HG02884 (cell line): ENCODE results near the gene IBTK.
A peak's percentile ranks its signal among the peaks of the same experiment; 100 is the strongest.
"Not testable (repeated sequence)": the region's sequence is repeated elsewhere in the genome, so short reads cannot be mapped to it uniquely, and the experiment has no call there.

Experiments
- ATAC-seq: cut with Tn5 transposase; IDR thresholded peaks from one replicate; pipeline ENCODE4 v1.9.1; 2021; ENCODE audit warnings: mild to moderate bottlenecking, moderate library complexity; ENCODE audit not compliant: unreplicated experiment

Gene IBTK

GRCh38 chr6:82182756-82183155, 64.8 kb downstream of the IBTK start:
- ATAC-seq, result no peak

GRCh38 chr6:82179415-82179814, 68.1 kb downstream of the IBTK start:
- no peak for ATAC-seq

- ATAC-seq, result no peak
Observed at GRCh38 chr6:82178759-82179112, 68.8 kb downstream of the IBTK start.

GRCh38 chr6:82178077-82178758, 69.3 kb downstream of the IBTK start:
- ATAC-seq, result no peak

- ATAC-seq, result no peak
Observed at GRCh38 chr6:82176616-82177015, 70.9 kb downstream of the IBTK start.

- no peak for ATAC-seq
Observed at GRCh38 chr6:82172594-82172993, 75.0 kb downstream of the IBTK start.

- ATAC-seq, result no peak
Observed at GRCh38 chr6:82169138-82169876, 78.2 kb downstream of the IBTK start.

GRCh38 chr6:82166493-82166892, 81.1 kb downstream of the IBTK start:
- no peak for ATAC-seq

- no peak for ATAC-seq
Observed at GRCh38 chr6:82160255-82160990, 87.1 kb downstream of the IBTK start.

GRCh38 chr6:82152786-82153185, 94.8 kb downstream of the IBTK start:
- not testable (repeated sequence) for ATAC-seq

- ATAC-seq, result not testable (repeated sequence)
Observed at GRCh38 chr6:82151147-82151546, 96.4 kb downstream of the IBTK start.

GRCh38 chr6:82145926-82146452, 101.6 kb downstream of the IBTK start:
- ATAC-seq, result no peak

- ATAC-seq, result no peak
Observed at GRCh38 chr6:82144852-82145340, 102.6 kb downstream of the IBTK start.

GRCh38 chr6:82144007-82144851, 103.3 kb downstream of the IBTK start:
- ATAC-seq, result peak; percentile 72

- ATAC-seq, result no peak
Observed at GRCh38 chr6:82143041-82143481, 104.5 kb downstream of the IBTK start.

GRCh38 chr6:82142524-82142923, 105.0 kb downstream of the IBTK start:
- ATAC-seq, result no peak

GRCh38 chr6:82138075-82138791, 109.3 kb downstream of the IBTK start:
- no peak for ATAC-seq

GRCh38 chr6:82131441-82131840, 116.1 kb downstream of the IBTK start:
- ATAC-seq, result no peak

GRCh38 chr6:82129797-82130196, 117.7 kb downstream of the IBTK start:
- ATAC-seq, result no peak

- ATAC-seq, result not testable (repeated sequence)
Observed at GRCh38 chr6:82128973-82129372, 118.6 kb downstream of the IBTK start.
